Trophoblast cell (in vitro differentiated cells and primary cell): ENCODE data around the gene GAGE12J.
"Not testable (repeated sequence)": the region's sequence is repeated elsewhere in the genome, so short reads cannot be mapped to it uniquely, and the experiment has no call there.

Experiments
- DNase-seq, 2 donors: peaks; one replicate each; pipeline ENCODE4 v3.0.0-alpha.2; 2016
- H2AFZ ChIP-seq: 2 replicates; pipeline ENCODE4 v1.6.1; 2013; ENCODE audit warnings: low read length, moderate library complexity, mild to moderate bottlenecking; ENCODE audit not compliant: insufficient read depth, poor library complexity
- H2AK5ac ChIP-seq: 2 replicates; pipeline ENCODE4 v1.6.1; 2013; ENCODE audit warnings: mild to moderate bottlenecking, low read length
- H2BK120ac ChIP-seq: 2 replicates; pipeline ENCODE4 v1.6.1; 2013; ENCODE audit warnings: low read length, mild to moderate bottlenecking, moderate library complexity; ENCODE audit not compliant: insufficient read depth, poor library complexity
- H2BK12ac ChIP-seq: 2 replicates; pipeline ENCODE4 v1.6.1; 2013; ENCODE audit warnings: mild to moderate bottlenecking, low read length, moderate library complexity
- H2BK5ac ChIP-seq: 2 replicates; pipeline ENCODE4 v1.6.1; 2013; ENCODE audit warnings: low read length, low read depth, moderate library complexity, mild to moderate bottlenecking; ENCODE audit not compliant: poor library complexity
- H3K14ac ChIP-seq: 2 replicates; pipeline ENCODE4 v1.6.1; 2013; ENCODE audit warnings: mild to moderate bottlenecking, low read length
- H3K18ac ChIP-seq: 2 replicates; pipeline ENCODE4 v1.6.1; 2013; ENCODE audit warnings: mild to moderate bottlenecking, low read length
- H3K23ac ChIP-seq: 2 replicates; pipeline ENCODE4 v1.6.1; 2013; ENCODE audit warnings: low read length
- H3K27ac ChIP-seq: 2 replicates; pipeline ENCODE4 v1.5.1; 2013; ENCODE audit warnings: low read depth, mild to moderate bottlenecking, inconsistent platforms, low read length, moderate library complexity
- H3K27me3 ChIP-seq: 2 replicates; pipeline ENCODE4 v1.6.1; 2013; ENCODE audit warnings: inconsistent platforms, mild to moderate bottlenecking, low read length, moderate library complexity; ENCODE audit not compliant: insufficient read depth
- H3K36me3 ChIP-seq, 2 experiments: 1 replicate in 1 of 2; 2 replicates in 1 of 2; pipeline ENCODE4 v1.6.1; 2013; ENCODE audit warnings: low read length in 2 of 2, mild to moderate bottlenecking in 2 of 2, moderate library complexity in 1 of 2; ENCODE audit not compliant: insufficient read depth in 2 of 2, control insufficient read depth in 1 of 2
- H3K4ac ChIP-seq: 2 replicates; pipeline ENCODE4 v1.6.1; 2013; ENCODE audit warnings: low read depth, mild to moderate bottlenecking, low read length, moderate library complexity
- H3K4me1 ChIP-seq, 2 experiments: 1 replicate in 1 of 2; 2 replicates in 1 of 2; pipeline ENCODE4 v1.6.1; 2013; ENCODE audit warnings: low read length in 2 of 2, mild to moderate bottlenecking in 2 of 2, moderate library complexity in 1 of 2; ENCODE audit not compliant: insufficient read depth in 2 of 2, control insufficient read depth in 1 of 2
- H3K4me2 ChIP-seq: 2 replicates; pipeline ENCODE4 v1.6.1; 2013; ENCODE audit warnings: inconsistent platforms, mild to moderate bottlenecking, low read length, moderate library complexity
- H3K4me3 ChIP-seq: 2 replicates; pipeline ENCODE4 v1.5.1; 2013; ENCODE audit warnings: mild to moderate bottlenecking, low read depth, low read length, inconsistent platforms
- H3K79me1 ChIP-seq: one replicate; pipeline ENCODE4 v1.6.1; 2013; ENCODE audit warnings: low read length
- H3K79me2 ChIP-seq: 2 replicates; pipeline ENCODE4 v1.6.1; 2013; ENCODE audit warnings: low read length, mild to moderate bottlenecking; ENCODE audit not compliant: control insufficient read depth, insufficient read depth, poor library complexity
- H3K9ac ChIP-seq: 2 replicates; pipeline ENCODE4 v1.6.1; 2013; ENCODE audit warnings: mild to moderate bottlenecking, low read length
- H3K9me3 ChIP-seq: 2 replicates; pipeline ENCODE4 v1.6.1; 2013; ENCODE audit warnings: low read depth, mild to moderate bottlenecking, control low read depth, inconsistent platforms, low read length; ENCODE audit not compliant: insufficient read depth
- H4K12ac ChIP-seq: 2 replicates; pipeline ENCODE4 v1.6.1; 2013; ENCODE audit warnings: low read depth, mild to moderate bottlenecking, low read length, moderate library complexity
- H4K8ac ChIP-seq: 2 replicates; pipeline ENCODE4 v1.6.1; 2013; ENCODE audit warnings: low read depth, mild to moderate bottlenecking, low read length, moderate library complexity
- H4K91ac ChIP-seq: one replicate; pipeline ENCODE4 v1.6.1; 2013; ENCODE audit warnings: low read depth, mild to moderate bottlenecking, low read length, moderate library complexity
- WGBS: extraction: QIAGEN DNeasy Blood & Tissue Kit; methylation state at CpG from one replicate; pipeline ENCODE4 v1.1.7; 2013; ENCODE audit warnings: missing lambda C conversion rate; ENCODE audit not compliant: insufficient read length, insufficient coverage; ENCODE audit errors: extremely low coverage; 5-methylcytosine and 5-hydroxymethylcytosine counted together

Gene GAGE12J

GRCh38 chrX:49290215-49290614 is 31.6 kb upstream of the GAGE12J start:
- H3K79me2 ChIP-seq: no peaks in the 10 kb centered on the region
- no peak overlapping the region for H2AK5ac ChIP-seq
- H3K79me1 ChIP-seq: no peaks in the 10 kb centered on the region
- no peak for DNase-seq
- no peaks in the 10 kb centered on the region for H3K9me3 ChIP-seq
- no peak overlapping the region for H2BK5ac ChIP-seq
- no peak overlapping the region for H3K18ac ChIP-seq
- H3K14ac ChIP-seq: no peak overlapping the region
- H4K8ac ChIP-seq: no peak overlapping the region
- peaks cover 4 to 6% of the 10 kb centered on the region in 2 experiments for H3K36me3 ChIP-seq
- no peak overlapping the region for H3K23ac ChIP-seq
- no peak overlapping the region for H2AFZ ChIP-seq
- no peak overlapping the region for H3K4me3 ChIP-seq
- no peak overlapping the region for H3K4ac ChIP-seq
- H3K27me3 ChIP-seq: no peaks in the 10 kb centered on the region
- H3K9ac ChIP-seq: no peak overlapping the region
- no peak overlapping the region for H3K27ac ChIP-seq
- no peak overlapping the region for H4K91ac ChIP-seq
- no CpG with 5 or more reads among the region's 7 CpGs for WGBS
- no peak overlapping the region for H2BK120ac ChIP-seq
- H3K4me2 ChIP-seq: no peak overlapping the region
- H4K12ac ChIP-seq: no peak overlapping the region
- no peak overlapping the region for H2BK12ac ChIP-seq
- H3K4me1 ChIP-seq: no peaks in the 10 kb centered on the region

GRCh38 chrX:49291615-49292337 is 30.1 kb upstream of the GAGE12J start:
- no peak overlapping the region for H3K14ac ChIP-seq
- H4K12ac ChIP-seq: no peak overlapping the region
- H2BK5ac ChIP-seq: no peak overlapping the region
- H3K27me3 ChIP-seq: no peaks in the 10 kb centered on the region
- H3K4me2 ChIP-seq: no peak overlapping the region
- no peaks in the 10 kb centered on the region for H3K79me1 ChIP-seq
- no peak overlapping the region for H3K27ac ChIP-seq
- no peak overlapping the region for H3K9ac ChIP-seq
- peak; percentile 10 to 65 for DNase-seq
- H2BK120ac ChIP-seq: no peak overlapping the region
- H3K9me3 ChIP-seq: no peaks in the 10 kb centered on the region
- H3K36me3 ChIP-seq: no peaks in the 10 kb centered on the region
- H2AK5ac ChIP-seq: no peak overlapping the region
- no peaks in the 10 kb centered on the region for H3K4me1 ChIP-seq
- H3K18ac ChIP-seq: no peak overlapping the region
- H2BK12ac ChIP-seq: no peak overlapping the region
- no peak overlapping the region for H3K4ac ChIP-seq
- WGBS: no CpG with 5 or more reads among the region's 11 CpGs
- H4K8ac ChIP-seq: no peak overlapping the region
- no peak overlapping the region for H4K91ac ChIP-seq
- H2AFZ ChIP-seq: no peak overlapping the region
- no peaks in the 10 kb centered on the region for H3K79me2 ChIP-seq
- H3K23ac ChIP-seq: no peak overlapping the region
- no peak overlapping the region for H3K4me3 ChIP-seq

- no peaks in the 10 kb centered on the region for H3K36me3 ChIP-seq
- H3K14ac ChIP-seq: no peak overlapping the region
- no peak overlapping the region for H2AK5ac ChIP-seq
- H3K18ac ChIP-seq: no peak overlapping the region
- no peak overlapping the region for H3K4ac ChIP-seq
- H3K27ac ChIP-seq: no peak overlapping the region
- H4K12ac ChIP-seq: no peak overlapping the region
- no peak overlapping the region for H3K4me3 ChIP-seq
- H3K4me1 ChIP-seq: no peaks in the 10 kb centered on the region
- H3K23ac ChIP-seq: no peak overlapping the region
- no peak overlapping the region for H3K4me2 ChIP-seq
- no peak overlapping the region for H2BK5ac ChIP-seq
- no peak overlapping the region for H2BK12ac ChIP-seq
- H3K79me2 ChIP-seq: no peaks in the 10 kb centered on the region
- H4K91ac ChIP-seq: no peak overlapping the region
- no peak overlapping the region for H3K9ac ChIP-seq
- H3K9me3 ChIP-seq: no peaks in the 10 kb centered on the region
- DNase-seq: no peak
- H2BK120ac ChIP-seq: no peak overlapping the region
- H3K27me3 ChIP-seq: no peaks in the 10 kb centered on the region
- no peaks in the 10 kb centered on the region for H3K79me1 ChIP-seq
- WGBS: no CpG with 5 or more reads among the region's 17 CpGs
- no peak overlapping the region for H4K8ac ChIP-seq
- no peak overlapping the region for H2AFZ ChIP-seq
Observed at GRCh38 chrX:49292400-49293362, 29.2 kb upstream of the GAGE12J start.

- H3K4ac ChIP-seq, H3K4me3 ChIP-seq, H3K4me1 ChIP-seq, H2AK5ac ChIP-seq, H3K27me3 ChIP-seq, H3K36me3 ChIP-seq, H4K8ac ChIP-seq, H2BK12ac ChIP-seq, H4K12ac ChIP-seq, H4K91ac ChIP-seq, H3K79me1 ChIP-seq, DNase-seq, H3K18ac ChIP-seq, H3K14ac ChIP-seq, H3K27ac ChIP-seq, H2BK5ac ChIP-seq, H3K4me2 ChIP-seq, H3K9me3 ChIP-seq, H2BK120ac ChIP-seq, H3K23ac ChIP-seq, H3K9ac ChIP-seq, H3K79me2 ChIP-seq, H2AFZ ChIP-seq: not testable (repeated sequence)
- WGBS: no CpG with 5 or more reads among the region's 5 CpGs
Observed at GRCh38 chrX:49299293-49299692, 22.5 kb upstream of the GAGE12J start.
